K562 (cell line): ENCODE data around the gene RINL. TPM values are rescaled to one million over a fixed set of nuclear protein-coding genes. Genes with fewer than 3 reads are reported as not detected.

Source experiments
- E2F6 ChIP-seq, 2 experiments: IDR thresholded peaks; 2 replicates each; pipeline ENCODE4 v1.6.1; 2011; ENCODE audit warnings: borderline replicate concordance in 1 of 2, control low read depth in 1 of 2, low read depth in 1 of 2, low read length in 1 of 2, mild to moderate bottlenecking in 1 of 2, mixed read lengths in 1 of 2, moderate library complexity in 1 of 2; ENCODE audit not compliant: insufficient read depth in 1 of 2, insufficient read length in 1 of 2, poor library complexity in 1 of 2, severe bottlenecking in 1 of 2; ENCODE audit errors: extremely low read depth in 1 of 2
- GABPA ChIP-seq: fragments of 200-800 bp; sonication (Bioruptor generic); conservative IDR thresholded peaks from 2 replicates; pipeline ENCODE4 v1.6.1; 2016; ENCODE audit warnings: low read depth, missing genetic modification characterization, missing compliant biosample characterization
- HMG20A ChIP-seq: fragments of 450-650 bp; formaldehyde crosslinking; conservative IDR thresholded peaks from 2 replicates; pipeline ENCODE4 v1.4.0; 2020; ENCODE audit warnings: mild to moderate bottlenecking, mixed read lengths
- KDM1A ChIP-seq, 2 experiments: fragments of 450-650 bp; IDR thresholded peaks; 2 replicates each; pipeline ENCODE4 v1.6.1; 2016; ENCODE audit warnings: mild to moderate bottlenecking in 2 of 2
- MAX ChIP-seq: sonication (generic); formaldehyde crosslinking; IDR thresholded peaks from 2 replicates; pipeline ENCODE4 v1.9.0; 2022; ENCODE audit warnings: mild to moderate bottlenecking, missing genetic modification reagents
- MEF2D ChIP-seq: conservative IDR thresholded peaks from 2 replicates; pipeline ENCODE4 v1.6.1; 2016; ENCODE audit warnings: low read depth, missing genetic modification characterization, missing compliant biosample characterization
- MEIS2 ChIP-seq: fragments of 450-650 bp; IDR thresholded peaks from 2 replicates; pipeline ENCODE4 v1.6.1; 2014; ENCODE audit warnings: mild to moderate bottlenecking; ENCODE audit not compliant: partially characterized antibody
- MTF1 ChIP-seq: fragments of 250-450 bp; sonication (Bioruptor Pico); IDR thresholded peaks from 2 replicates; pipeline ENCODE4 v1.9.0; 2021; ENCODE audit warnings: moderate library complexity, mild to moderate bottlenecking, inconsistent platforms, borderline replicate concordance
- ZFP1 ChIP-seq: fragments of 450-650 bp; formaldehyde crosslinking; IDR thresholded peaks from 2 replicates; pipeline ENCODE4 v1.4.0; 2020; ENCODE audit warnings: mild to moderate bottlenecking, mixed read lengths
- ZNF263 ChIP-seq: sonication (generic); formaldehyde crosslinking; IDR thresholded peaks from 2 replicates; pipeline ENCODE4 v1.8.0; 2022; ENCODE audit warnings: mild to moderate bottlenecking, missing genetic modification reagents, borderline replicate concordance
- polyA plus RNA-seq, 8 experiments: library from polyadenylated mRNA; depleted of rRNA in 4 of 8; stranded (reverse) in 5 of 8; unstranded in 3 of 8; fragments of >200 nt; fragmentation: Nextera tagmentation in 2 of 8; fragmentation: Illumina TruSeq in 1 of 8; extraction: Ambion mirVana in 2 of 8; extraction: Trizol in 1 of 8; gene quantifications; 2 replicates each; pipeline versions ENCODE4 v1.2.1 to v1.2.3, GENCODE V29; 2011 to 2014; ENCODE audit warnings: inconsistent platforms in 1 of 8, missing spikeins in 1 of 8
- total RNA-seq, 7 experiments: library from RNA; depleted of rRNA in 6 of 7; stranded (reverse); fragments of >200 nt in 6 of 7; fragmentation: Illumina TruSeq in 2 of 7; extraction: Trizol in 2 of 7; gene quantifications; 2 replicates each; pipeline versions ENCODE4 v1.2.1 to v1.2.3, GENCODE V29; 2011 to 2021; ENCODE audit warnings: low replicate concordance in 1 of 7
- TF ChIP-seq, protein P1 (sequence below): sonication (generic); formaldehyde crosslinking; IDR thresholded peaks from 2 replicates; pipeline ENCODE4 v1.9.0; 2022; ENCODE audit warnings: mild to moderate bottlenecking, missing genetic modification reagents
- TF ChIP-seq, protein P2 (sequence below): fragments of 450-650 bp; IDR thresholded peaks from 2 replicates; pipeline ENCODE4 v1.6.1; 2016; ENCODE audit warnings: mild to moderate bottlenecking, moderate library complexity
- TF ChIP-seq, protein P3 (sequence below): fragments of 250-450 bp; sonication (Bioruptor Pico); IDR thresholded peaks from 2 replicates; pipeline ENCODE4 v1.8.0; 2021; ENCODE audit warnings: moderate library complexity, mild to moderate bottlenecking, inconsistent platforms

The RINL gene
- total and polyA plus RNA-seq, 9 of the 15 experiments (the other 6 are each of a cell fraction or from before 2014, with no cell fraction given), result 0.82 to 10.9 (median 4.9) TPM

DNA sequence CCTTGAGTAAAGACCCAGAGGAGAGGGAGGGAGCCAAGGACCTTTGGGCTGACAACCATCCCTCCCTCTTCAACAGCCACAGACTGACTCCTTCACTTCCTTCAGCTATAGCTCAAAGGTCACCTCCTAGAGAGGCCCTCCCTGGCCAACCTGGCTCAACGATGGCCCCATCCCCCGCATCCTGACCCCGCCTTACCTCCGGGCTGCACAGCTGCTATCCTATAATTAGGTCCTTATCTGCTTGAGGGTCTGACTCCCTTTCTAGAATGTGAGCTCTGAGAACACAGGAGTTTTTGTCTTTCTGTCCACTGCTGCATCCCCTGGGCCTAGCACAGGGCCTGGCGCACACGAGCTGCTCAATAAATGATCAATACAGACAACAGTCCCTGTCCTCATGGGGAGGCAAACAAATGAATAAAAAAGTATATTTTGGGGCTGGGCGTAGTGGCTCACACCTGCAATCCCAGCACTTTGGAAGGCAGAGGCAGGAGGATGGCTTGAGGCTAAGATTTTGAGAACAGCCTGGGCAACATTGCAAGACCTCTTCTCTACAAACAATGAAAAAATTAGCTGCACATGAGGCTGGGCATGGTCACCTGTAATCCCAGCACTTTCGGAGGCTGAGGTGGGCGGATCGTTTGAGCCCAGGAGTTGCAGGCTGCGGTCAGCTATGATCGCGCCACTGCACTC lies 58.7 kb downstream of the RINL start (continued):
- TF ChIP-seq ZNF263 (CRISPR knock-in tag) (no peak), MAX (CRISPR knock-in tag) (no peak), HMG20A (CRISPR knock-in tag) (no peak), GABPA (tag) (0 out of 2 replicates have a peak, but pooled peaks have one; percentile 25), ZFP1 (CRISPR knock-in tag) (no peak), MEIS2 (no peak), E2F6 (IDR thresholded peaks at IDR 0.05; ENCODE audit: borderline replicate concordance in 1 of 2, extremely low read depth in 1 of 2, insufficient read depth in 1 of 2, insufficient read length in 1 of 2, low read depth in 1 of 2, low read length in 1 of 2, poor library complexity in 1 of 2, severe bottlenecking in 1 of 2) (no peak), KDM1A (IDR thresholded peaks at IDR 0.05) (peak; percentile 83 to 90), MEF2D (tag) (peak; percentile 98), MTF1 (no peak)
- TF ChIP-seq, protein P1, sequence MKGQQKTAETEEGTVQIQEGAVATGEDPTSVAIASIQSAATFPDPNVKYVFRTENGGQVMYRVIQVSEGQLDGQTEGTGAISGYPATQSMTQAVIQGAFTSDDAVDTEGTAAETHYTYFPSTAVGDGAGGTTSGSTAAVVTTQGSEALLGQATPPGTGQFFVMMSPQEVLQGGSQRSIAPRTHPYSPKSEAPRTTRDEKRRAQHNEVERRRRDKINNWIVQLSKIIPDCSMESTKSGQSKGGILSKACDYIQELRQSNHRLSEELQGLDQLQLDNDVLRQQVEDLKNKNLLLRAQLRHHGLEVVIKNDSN (CRISPR knock-in tag), result no peak
- TF ChIP-seq, protein P2, sequence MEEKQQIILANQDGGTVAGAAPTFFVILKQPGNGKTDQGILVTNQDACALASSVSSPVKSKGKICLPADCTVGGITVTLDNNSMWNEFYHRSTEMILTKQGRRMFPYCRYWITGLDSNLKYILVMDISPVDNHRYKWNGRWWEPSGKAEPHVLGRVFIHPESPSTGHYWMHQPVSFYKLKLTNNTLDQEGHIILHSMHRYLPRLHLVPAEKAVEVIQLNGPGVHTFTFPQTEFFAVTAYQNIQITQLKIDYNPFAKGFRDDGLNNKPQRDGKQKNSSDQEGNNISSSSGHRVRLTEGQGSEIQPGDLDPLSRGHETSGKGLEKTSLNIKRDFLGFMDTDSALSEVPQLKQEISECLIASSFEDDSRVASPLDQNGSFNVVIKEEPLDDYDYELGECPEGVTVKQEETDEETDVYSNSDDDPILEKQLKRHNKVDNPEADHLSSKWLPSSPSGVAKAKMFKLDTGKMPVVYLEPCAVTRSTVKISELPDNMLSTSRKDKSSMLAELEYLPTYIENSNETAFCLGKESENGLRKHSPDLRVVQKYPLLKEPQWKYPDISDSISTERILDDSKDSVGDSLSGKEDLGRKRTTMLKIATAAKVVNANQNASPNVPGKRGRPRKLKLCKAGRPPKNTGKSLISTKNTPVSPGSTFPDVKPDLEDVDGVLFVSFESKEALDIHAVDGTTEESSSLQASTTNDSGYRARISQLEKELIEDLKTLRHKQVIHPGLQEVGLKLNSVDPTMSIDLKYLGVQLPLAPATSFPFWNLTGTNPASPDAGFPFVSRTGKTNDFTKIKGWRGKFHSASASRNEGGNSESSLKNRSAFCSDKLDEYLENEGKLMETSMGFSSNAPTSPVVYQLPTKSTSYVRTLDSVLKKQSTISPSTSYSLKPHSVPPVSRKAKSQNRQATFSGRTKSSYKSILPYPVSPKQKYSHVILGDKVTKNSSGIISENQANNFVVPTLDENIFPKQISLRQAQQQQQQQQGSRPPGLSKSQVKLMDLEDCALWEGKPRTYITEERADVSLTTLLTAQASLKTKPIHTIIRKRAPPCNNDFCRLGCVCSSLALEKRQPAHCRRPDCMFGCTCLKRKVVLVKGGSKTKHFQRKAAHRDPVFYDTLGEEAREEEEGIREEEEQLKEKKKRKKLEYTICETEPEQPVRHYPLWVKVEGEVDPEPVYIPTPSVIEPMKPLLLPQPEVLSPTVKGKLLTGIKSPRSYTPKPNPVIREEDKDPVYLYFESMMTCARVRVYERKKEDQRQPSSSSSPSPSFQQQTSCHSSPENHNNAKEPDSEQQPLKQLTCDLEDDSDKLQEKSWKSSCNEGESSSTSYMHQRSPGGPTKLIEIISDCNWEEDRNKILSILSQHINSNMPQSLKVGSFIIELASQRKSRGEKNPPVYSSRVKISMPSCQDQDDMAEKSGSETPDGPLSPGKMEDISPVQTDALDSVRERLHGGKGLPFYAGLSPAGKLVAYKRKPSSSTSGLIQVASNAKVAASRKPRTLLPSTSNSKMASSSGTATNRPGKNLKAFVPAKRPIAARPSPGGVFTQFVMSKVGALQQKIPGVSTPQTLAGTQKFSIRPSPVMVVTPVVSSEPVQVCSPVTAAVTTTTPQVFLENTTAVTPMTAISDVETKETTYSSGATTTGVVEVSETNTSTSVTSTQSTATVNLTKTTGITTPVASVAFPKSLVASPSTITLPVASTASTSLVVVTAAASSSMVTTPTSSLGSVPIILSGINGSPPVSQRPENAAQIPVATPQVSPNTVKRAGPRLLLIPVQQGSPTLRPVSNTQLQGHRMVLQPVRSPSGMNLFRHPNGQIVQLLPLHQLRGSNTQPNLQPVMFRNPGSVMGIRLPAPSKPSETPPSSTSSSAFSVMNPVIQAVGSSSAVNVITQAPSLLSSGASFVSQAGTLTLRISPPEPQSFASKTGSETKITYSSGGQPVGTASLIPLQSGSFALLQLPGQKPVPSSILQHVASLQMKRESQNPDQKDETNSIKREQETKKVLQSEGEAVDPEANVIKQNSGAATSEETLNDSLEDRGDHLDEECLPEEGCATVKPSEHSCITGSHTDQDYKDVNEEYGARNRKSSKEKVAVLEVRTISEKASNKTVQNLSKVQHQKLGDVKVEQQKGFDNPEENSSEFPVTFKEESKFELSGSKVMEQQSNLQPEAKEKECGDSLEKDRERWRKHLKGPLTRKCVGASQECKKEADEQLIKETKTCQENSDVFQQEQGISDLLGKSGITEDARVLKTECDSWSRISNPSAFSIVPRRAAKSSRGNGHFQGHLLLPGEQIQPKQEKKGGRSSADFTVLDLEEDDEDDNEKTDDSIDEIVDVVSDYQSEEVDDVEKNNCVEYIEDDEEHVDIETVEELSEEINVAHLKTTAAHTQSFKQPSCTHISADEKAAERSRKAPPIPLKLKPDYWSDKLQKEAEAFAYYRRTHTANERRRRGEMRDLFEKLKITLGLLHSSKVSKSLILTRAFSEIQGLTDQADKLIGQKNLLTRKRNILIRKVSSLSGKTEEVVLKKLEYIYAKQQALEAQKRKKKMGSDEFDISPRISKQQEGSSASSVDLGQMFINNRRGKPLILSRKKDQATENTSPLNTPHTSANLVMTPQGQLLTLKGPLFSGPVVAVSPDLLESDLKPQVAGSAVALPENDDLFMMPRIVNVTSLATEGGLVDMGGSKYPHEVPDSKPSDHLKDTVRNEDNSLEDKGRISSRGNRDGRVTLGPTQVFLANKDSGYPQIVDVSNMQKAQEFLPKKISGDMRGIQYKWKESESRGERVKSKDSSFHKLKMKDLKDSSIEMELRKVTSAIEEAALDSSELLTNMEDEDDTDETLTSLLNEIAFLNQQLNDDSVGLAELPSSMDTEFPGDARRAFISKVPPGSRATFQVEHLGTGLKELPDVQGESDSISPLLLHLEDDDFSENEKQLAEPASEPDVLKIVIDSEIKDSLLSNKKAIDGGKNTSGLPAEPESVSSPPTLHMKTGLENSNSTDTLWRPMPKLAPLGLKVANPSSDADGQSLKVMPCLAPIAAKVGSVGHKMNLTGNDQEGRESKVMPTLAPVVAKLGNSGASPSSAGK, result no peak
- TF ChIP-seq, protein P3, sequence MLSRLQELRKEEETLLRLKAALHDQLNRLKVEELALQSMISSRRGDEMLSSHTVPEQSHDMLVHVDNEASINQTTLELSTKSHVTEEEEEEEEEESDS (CRISPR knock-in tag), result no peak
